Parathyroid adenoma (tissue), 2 donors: ENCODE data around the gene PKLR.

Experiments
- H2AFZ ChIP-seq: fragments of 300-600 bp; sonication (generic); one replicate; pipeline ENCODE4 v1.7.0; 2017; ENCODE audit warnings: antibody characterized with exemption, mild to moderate bottlenecking
- H3K27ac ChIP-seq: fragments of 300-600 bp; sonication (generic); one replicate; pipeline ENCODE4 v1.7.0; 2017
- H3K27me3 ChIP-seq: fragments of 300-600 bp; sonication (generic); one replicate; pipeline ENCODE4 v1.7.0; 2017; ENCODE audit warnings: low read length; ENCODE audit not compliant: control insufficient read depth, insufficient read depth
- H3K36me3 ChIP-seq: fragments of 300-600 bp; sonication (generic); one replicate; pipeline ENCODE4 v1.7.0; 2017; ENCODE audit warnings: low read length; ENCODE audit not compliant: control insufficient read depth, insufficient read depth
- H3K4me1 ChIP-seq: fragments of 300-600 bp; sonication (generic); one replicate; pipeline ENCODE4 v1.7.0; 2017; ENCODE audit warnings: control low read depth
- H3K4me2 ChIP-seq: fragments of 300-600 bp; sonication (generic); one replicate; pipeline ENCODE4 v1.7.0; 2017; ENCODE audit warnings: low read length
- H3K4me3 ChIP-seq: fragments of 300-600 bp; sonication (generic); one replicate; pipeline ENCODE4 v1.7.0; 2017; ENCODE audit warnings: low read depth, low read length
- H3K79me2 ChIP-seq: fragments of 300-600 bp; sonication (generic); one replicate; pipeline ENCODE4 v1.7.0; 2017; ENCODE audit warnings: control low read depth
- H3K9ac ChIP-seq: fragments of 300-600 bp; sonication (generic); one replicate; pipeline ENCODE4 v1.7.0; 2017; ENCODE audit warnings: mild to moderate bottlenecking
- H3K9me3 ChIP-seq: fragments of 300-600 bp; sonication (generic); one replicate; pipeline ENCODE4 v1.7.0; 2017; ENCODE audit warnings: low read length; ENCODE audit not compliant: control insufficient read depth
- TF ChIP-seq, protein P1 (sequence below): fragments of 300-600 bp; sonication (generic); IDR thresholded peaks from one replicate; pipeline ENCODE4 v1.7.0; 2017; ENCODE audit warnings: antibody characterized with exemption, mild to moderate bottlenecking
- donor health status: primary hyperparathyroidism.

Gene PKLR

GRCh38 chr1:155309423-155310021, 8.3 kb upstream of the PKLR start:
- no peak overlapping the region for H3K9ac ChIP-seq
- no peak overlapping the region for H2AFZ ChIP-seq
- peaks cover 4% of the 10 kb centered on the region for H3K4me1 ChIP-seq
- H3K27ac ChIP-seq, result peak overlapping the region; percentile 90
- peak overlapping the region; percentile 98 for H3K4me3 ChIP-seq
- H3K4me2 ChIP-seq, result peak overlapping the region; percentile 90
- peaks cover 3% of the 10 kb centered on the region for H3K79me2 ChIP-seq
- TF ChIP-seq, protein P1, sequence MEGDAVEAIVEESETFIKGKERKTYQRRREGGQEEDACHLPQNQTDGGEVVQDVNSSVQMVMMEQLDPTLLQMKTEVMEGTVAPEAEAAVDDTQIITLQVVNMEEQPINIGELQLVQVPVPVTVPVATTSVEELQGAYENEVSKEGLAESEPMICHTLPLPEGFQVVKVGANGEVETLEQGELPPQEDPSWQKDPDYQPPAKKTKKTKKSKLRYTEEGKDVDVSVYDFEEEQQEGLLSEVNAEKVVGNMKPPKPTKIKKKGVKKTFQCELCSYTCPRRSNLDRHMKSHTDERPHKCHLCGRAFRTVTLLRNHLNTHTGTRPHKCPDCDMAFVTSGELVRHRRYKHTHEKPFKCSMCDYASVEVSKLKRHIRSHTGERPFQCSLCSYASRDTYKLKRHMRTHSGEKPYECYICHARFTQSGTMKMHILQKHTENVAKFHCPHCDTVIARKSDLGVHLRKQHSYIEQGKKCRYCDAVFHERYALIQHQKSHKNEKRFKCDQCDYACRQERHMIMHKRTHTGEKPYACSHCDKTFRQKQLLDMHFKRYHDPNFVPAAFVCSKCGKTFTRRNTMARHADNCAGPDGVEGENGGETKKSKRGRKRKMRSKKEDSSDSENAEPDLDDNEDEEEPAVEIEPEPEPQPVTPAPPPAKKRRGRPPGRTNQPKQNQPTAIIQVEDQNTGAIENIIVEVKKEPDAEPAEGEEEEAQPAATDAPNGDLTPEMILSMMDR, result no peak
- no peaks in the 10 kb centered on the region for H3K36me3 ChIP-seq
- H3K9me3 ChIP-seq, result no peaks in the 10 kb centered on the region
- H3K27me3 ChIP-seq, result no peaks in the 10 kb centered on the region

GRCh38 chr1:155308493-155309422, 7.5 kb upstream of the PKLR start, which contains the start of gene FDPS:
Gene FDPS, plus strand, starts transcription at chr1:155308866. Its CDS starts 924 bp downstream, at chr1:155309790.
- Histone ChIP-seq H3K9ac (peak within 1 kb of the TSS; percentile 57), H3K27ac (peak within 1 kb of the TSS; percentile 90), H3K79me2 (peaks cover 3% of the 10 kb centered on the region), H2AFZ (peak within 1 kb of the TSS; percentile 95), H3K27me3 (no peaks in the 10 kb centered on the region), H3K4me2 (peak within 1 kb of the TSS; percentile 90), H3K4me3 (peak within 1 kb of the TSS; percentile 98), H3K4me1 (peaks cover 4% of the 10 kb centered on the region), H3K9me3 (no peaks in the 10 kb centered on the region), H3K36me3 (no peaks in the 10 kb centered on the region)
- TF ChIP-seq, protein P1, result no peak

- Histone ChIP-seq H3K4me3 (no peak overlapping the region), H3K9me3 (no peaks in the 10 kb centered on the region), H3K79me2 (peaks cover 3% of the 10 kb centered on the region), H3K27ac (no peak overlapping the region), H3K27me3 (no peaks in the 10 kb centered on the region), H3K36me3 (no peaks in the 10 kb centered on the region), H2AFZ (no peak overlapping the region), H3K4me1 (peaks cover 4% of the 10 kb centered on the region), H3K4me2 (no peak overlapping the region), H3K9ac (no peak overlapping the region)
- TF ChIP-seq, protein P1, result no peak
Observed at GRCh38 chr1:155307247-155307740, 6.1 kb upstream of the PKLR start.

- Histone ChIP-seq H3K4me3 (no peak overlapping the region), H3K4me2 (no peak overlapping the region), H3K9me3 (no peaks in the 10 kb centered on the region), H3K36me3 (no peaks in the 10 kb centered on the region), H3K79me2 (peaks cover 3% of the 10 kb centered on the region), H2AFZ (no peak overlapping the region), H3K9ac (no peak overlapping the region), H3K4me1 (peaks cover 4% of the 10 kb centered on the region), H3K27me3 (no peaks in the 10 kb centered on the region), H3K27ac (no peak overlapping the region)
- TF ChIP-seq, protein P1, result no peak
Observed at GRCh38 chr1:155305881-155306391, 4.7 kb upstream of the PKLR start.
